ENCODE data around the gene EYA2. TPM values are rescaled to one million over a fixed set of nuclear protein-coding genes. Genes with fewer than 3 reads are reported as not detected.

Gene EYA2
- total RNA-seq, 1 donor: not detected

DNA sequence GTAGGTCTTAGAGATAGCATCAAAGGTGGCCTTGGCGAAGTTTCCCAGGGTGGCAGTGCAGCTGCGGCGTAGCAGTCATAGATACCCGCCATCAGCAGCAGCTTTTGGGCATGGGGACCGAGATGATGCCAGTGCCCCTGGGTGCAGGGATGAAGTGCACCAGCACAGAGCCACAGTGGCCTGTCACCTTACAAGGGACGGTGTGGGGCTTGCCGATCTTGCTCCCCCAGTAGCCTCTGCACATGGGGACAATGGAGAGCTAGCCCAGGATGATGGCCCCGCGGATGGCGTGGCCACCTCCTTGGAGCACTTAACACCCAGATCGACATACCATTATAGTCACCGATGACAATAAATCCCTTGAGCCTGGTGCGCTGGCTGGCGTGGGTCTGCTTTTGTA lies 266.3 kb downstream of the EYA2 start:
- TF ChIP-seq, protein P1, sequence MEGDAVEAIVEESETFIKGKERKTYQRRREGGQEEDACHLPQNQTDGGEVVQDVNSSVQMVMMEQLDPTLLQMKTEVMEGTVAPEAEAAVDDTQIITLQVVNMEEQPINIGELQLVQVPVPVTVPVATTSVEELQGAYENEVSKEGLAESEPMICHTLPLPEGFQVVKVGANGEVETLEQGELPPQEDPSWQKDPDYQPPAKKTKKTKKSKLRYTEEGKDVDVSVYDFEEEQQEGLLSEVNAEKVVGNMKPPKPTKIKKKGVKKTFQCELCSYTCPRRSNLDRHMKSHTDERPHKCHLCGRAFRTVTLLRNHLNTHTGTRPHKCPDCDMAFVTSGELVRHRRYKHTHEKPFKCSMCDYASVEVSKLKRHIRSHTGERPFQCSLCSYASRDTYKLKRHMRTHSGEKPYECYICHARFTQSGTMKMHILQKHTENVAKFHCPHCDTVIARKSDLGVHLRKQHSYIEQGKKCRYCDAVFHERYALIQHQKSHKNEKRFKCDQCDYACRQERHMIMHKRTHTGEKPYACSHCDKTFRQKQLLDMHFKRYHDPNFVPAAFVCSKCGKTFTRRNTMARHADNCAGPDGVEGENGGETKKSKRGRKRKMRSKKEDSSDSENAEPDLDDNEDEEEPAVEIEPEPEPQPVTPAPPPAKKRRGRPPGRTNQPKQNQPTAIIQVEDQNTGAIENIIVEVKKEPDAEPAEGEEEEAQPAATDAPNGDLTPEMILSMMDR (IDR thresholded peaks at IDR 0.05; ENCODE audit: insufficient read depth, low read depth, low read length): no peak
- no peak for DNase-seq (ENCODE audit: low read depth)

DNA sequence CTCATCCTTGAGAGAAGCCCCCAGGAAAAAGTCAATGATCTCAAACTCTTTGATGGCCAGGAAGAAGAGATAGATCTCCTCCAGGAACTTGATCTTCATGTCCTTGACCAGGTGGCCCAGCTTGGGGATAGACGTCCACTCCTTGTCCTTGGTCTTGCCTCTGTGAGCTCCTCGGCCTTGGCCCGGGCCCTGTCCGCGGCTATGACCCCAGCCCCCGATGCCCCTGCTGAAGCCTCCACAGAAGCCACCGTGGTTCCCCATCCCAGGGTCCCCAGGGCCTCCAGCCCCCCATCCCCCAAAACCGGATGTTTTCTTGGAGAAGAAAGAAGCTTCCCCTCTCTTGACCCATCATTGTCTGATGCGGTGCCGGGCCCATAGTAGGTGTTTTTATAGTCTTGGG lies 266.8 kb downstream of the EYA2 start:
- TF ChIP-seq, protein P1 (IDR thresholded peaks at IDR 0.05; ENCODE audit: insufficient read depth, low read depth, low read length): no peak
- H3K4me3 ChIP-seq (ENCODE audit: low read depth, low read length): no peak overlapping the region
- no peak for DNase-seq (ENCODE audit: low read depth)

More for the DNA sequence above, 266.3 kb downstream of the EYA2 start:
- no peak overlapping the region for H3K4me3 ChIP-seq (ENCODE audit: low read depth, low read length)

- no peak for DNase-seq (ENCODE audit: low read depth)
- TF ChIP-seq, protein P1 (IDR thresholded peaks at IDR 0.05; ENCODE audit: insufficient read depth, low read depth, low read length): no peak
- no peak overlapping the region for H3K4me3 ChIP-seq (ENCODE audit: low read depth, low read length)
Observed at GRCh38 chr20:47164140-47164539, 269.5 kb downstream of the EYA2 start.

DNA sequence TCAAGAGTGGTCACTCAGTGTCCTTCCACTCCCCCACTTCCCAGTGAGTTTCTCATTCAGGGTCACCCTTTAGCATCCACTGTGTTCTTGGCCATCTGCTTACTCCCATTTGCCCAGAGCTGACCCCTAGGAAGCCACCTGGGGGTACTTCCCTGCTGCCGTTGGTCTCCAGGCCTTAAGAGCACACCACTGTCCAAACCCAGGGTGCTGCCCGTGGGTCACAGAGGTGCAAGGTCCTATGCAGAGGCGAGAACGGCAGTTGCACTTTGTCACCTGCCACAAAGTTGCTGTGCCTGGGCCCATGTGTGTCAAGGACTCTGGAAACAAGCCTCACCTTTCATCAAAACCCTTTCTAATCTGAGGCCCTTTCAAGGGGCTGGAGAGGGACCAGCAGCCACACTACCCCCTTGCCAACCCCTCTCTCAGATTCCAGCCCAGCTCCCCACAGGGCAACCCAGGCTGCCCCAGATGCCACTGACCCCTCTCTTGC lies 270.8 kb downstream of the EYA2 start:
- no peak for DNase-seq (ENCODE audit: low read depth)
- no peak overlapping the region for H3K4me3 ChIP-seq (ENCODE audit: low read depth, low read length)
- TF ChIP-seq, protein P1 (IDR thresholded peaks at IDR 0.05; ENCODE audit: insufficient read depth, low read depth, low read length): no peak

DNA sequence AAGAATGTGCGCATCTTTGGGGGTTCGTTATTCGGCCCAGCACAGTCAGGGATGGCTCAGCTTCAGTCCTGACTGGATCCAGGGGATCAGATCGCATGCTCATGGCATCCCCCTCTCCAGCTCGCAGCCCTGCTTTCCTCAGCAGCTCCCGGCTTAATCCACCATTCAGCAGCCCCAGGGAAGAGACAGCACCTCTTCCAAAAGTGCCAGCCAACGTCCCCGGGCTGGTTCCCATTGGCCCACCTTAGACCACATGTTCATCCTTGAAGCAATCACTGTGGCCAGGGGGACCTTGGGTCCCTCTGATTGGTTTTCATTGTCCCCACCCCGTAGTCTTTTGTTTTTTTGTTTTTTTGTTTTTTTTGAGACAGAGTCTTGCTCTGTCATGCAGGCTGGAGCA lies 273.2 kb downstream of the EYA2 start:
- DNase-seq (ENCODE audit: low read depth): no peak
- no peak overlapping the region for H3K4me3 ChIP-seq (ENCODE audit: low read depth, low read length)
- TF ChIP-seq, protein P1 (IDR thresholded peaks at IDR 0.05; ENCODE audit: insufficient read depth, low read depth, low read length): no peak

DNA sequence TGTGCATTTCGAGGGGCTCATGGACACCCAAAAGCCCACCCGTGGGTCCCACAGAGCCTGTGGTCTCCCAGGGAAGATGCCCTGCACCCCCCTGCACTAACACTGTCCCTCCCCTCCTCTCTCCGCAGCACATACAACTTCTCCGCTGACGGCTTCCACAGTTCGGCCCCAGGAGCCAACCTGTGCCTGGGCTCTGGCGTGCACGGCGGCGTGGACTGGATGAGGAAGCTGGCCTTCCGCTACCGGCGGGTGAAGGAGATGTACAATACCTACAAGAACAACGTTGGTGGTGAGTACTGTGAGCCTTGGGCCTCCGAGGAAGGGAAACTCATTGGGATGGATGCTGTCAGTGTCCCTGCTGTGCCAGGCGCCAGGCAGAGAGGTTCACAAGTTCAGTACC lies 277.9 kb downstream of the EYA2 start:
- TF ChIP-seq, protein P1 (IDR thresholded peaks at IDR 0.05; ENCODE audit: insufficient read depth, low read depth, low read length): no peak
- no peak for DNase-seq (ENCODE audit: low read depth)
- H3K4me3 ChIP-seq (ENCODE audit: low read depth, low read length): no peak overlapping the region

GRCh38 chr20:47173596-47174216 lies 279.1 kb downstream of the EYA2 start:
- H3K4me3 ChIP-seq (ENCODE audit: low read depth, low read length): no peak overlapping the region
- TF ChIP-seq, protein P1 (IDR thresholded peaks at IDR 0.05; ENCODE audit: insufficient read depth, low read depth, low read length): no peak
- no peak for DNase-seq (ENCODE audit: low read depth)
